ENCODE data around the gene RPA1.

RPA1 gene

DNA sequence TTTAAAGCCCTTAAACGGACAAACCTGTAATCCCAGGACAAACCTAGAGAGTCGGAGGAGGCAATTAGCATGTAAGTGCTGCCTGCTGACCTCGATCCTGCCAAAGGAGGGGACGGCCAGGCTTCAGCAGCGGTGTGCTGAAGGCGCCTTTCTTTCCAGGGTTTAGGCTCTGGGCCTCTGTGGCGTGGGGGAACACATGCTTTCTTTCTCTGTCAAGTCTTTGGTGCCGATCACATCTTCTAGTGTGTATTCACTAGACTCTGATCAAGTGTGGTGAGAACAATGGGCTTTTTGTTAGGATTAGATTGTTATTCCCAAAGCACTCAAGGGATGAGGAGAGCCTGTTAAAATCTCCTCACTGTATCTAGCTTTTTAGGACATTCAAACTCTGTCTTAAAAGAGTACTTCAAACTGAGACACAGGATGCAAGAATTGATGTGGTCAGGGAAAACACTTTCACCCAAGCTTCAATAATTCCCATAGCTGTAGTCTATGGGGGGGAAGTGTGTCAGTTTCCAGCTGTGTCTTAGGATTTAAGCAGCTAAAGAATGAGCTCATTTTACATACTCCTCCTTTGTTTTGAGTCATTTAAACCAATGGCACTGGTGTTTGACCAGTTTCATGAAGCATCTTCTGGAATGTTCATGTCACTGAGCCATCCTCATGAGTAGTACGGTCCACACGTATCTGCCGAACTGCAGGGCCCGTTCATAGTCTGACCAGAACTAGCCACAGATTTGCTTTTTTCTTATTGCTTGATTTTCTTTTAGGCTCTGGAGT is 51.2 kb downstream of the RPA1 start:
- Histone ChIP-seq H3K27ac (peak overlapping the region; percentile 79), H3K9me3 (ENCODE audit: severe bottlenecking) (no peaks in the 10 kb centered on the region), H3K27me3 (ENCODE audit: insufficient read depth, low read depth, severe bottlenecking) (no peaks in the 10 kb centered on the region), H3K36me3 (peaks cover 89% of the 10 kb centered on the region), H3K4me3 (ENCODE audit: low read depth, low read length) (no peak overlapping the region)
- DNase-seq: no peak
- no peak for TF ChIP-seq CTCF (IDR thresholded peaks at IDR 0.05; ENCODE audit: low read depth, low read length)

- H3K4me3 ChIP-seq (ENCODE audit: low read depth, low read length): no peak overlapping the region
- DNase-seq: peak; percentile 68
- H3K27ac ChIP-seq: peak overlapping the region; percentile 76
- TF ChIP-seq CTCF (IDR thresholded peaks at IDR 0.05; ENCODE audit: low read depth, low read length): peak; percentile 65
- H3K9me3 ChIP-seq (ENCODE audit: severe bottlenecking): no peaks in the 10 kb centered on the region
- peaks cover 90% of the 10 kb centered on the region for H3K36me3 ChIP-seq
- no peaks in the 10 kb centered on the region for H3K27me3 ChIP-seq (ENCODE audit: insufficient read depth, low read depth, severe bottlenecking)
These were observed 53.0 kb downstream of the RPA1 start for GRCh38 chr17:1882836-1883235.

DNA sequence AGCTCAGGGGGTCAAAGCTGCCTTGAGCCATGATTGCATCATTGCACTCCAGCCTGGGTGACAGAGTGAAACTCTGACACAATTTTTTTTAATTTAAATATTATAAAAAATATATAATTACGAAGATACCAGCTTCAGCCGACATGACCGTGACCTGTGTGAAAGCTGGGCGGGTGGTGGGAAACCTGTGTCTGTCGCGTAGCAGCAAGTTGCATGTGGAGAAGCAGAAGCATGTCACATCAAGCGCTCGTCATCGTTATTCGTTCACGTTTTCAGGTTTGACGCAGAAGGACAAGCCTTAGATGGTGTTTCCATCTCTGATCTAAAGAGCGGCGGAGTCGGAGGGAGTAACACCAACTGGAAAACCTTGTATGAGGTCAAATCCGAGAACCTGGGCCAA is 53.7 kb downstream of the RPA1 start:
- DNase-seq: no peak
- Histone ChIP-seq H3K27ac (no peak overlapping the region; the same call in 1 of the 2 replicates), H3K36me3 (peaks cover 90% of the 10 kb centered on the region), H3K9me3 (ENCODE audit: severe bottlenecking) (no peaks in the 10 kb centered on the region), H3K4me3 (ENCODE audit: low read depth, low read length) (no peak overlapping the region), H3K27me3 (ENCODE audit: insufficient read depth, low read depth, severe bottlenecking) (no peaks in the 10 kb centered on the region)
- no peak for TF ChIP-seq CTCF (IDR thresholded peaks at IDR 0.05; ENCODE audit: low read depth, low read length)

DNA sequence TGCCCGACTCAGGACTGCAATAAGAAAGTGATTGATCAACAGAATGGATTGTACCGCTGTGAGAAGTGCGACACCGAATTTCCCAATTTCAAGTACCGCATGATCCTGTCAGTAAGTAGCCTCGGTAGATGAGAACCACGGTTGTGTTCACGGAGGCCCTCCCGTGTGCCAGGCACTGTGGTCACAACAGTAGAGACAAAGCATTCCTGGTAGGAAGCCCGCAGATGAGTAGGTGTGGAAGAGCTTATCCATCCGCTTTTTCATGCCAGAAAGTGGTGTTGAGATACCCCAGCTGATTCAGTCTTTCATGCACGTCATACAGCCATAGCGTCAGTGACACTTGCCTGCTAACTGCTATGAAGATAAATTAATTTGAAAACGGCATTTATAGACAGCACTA is 58.9 kb downstream of the RPA1 start:
- peaks cover 95% of the 10 kb centered on the region for H3K36me3 ChIP-seq

GRCh38 chr17:1890758-1891450 is 61.1 kb downstream of the RPA1 start:
- Histone ChIP-seq H3K36me3 (peaks cover 88% of the 10 kb centered on the region), H3K27me3 (ENCODE audit: insufficient read depth, low read depth, severe bottlenecking) (no peaks in the 10 kb centered on the region), H3K9me3 (ENCODE audit: severe bottlenecking) (no peaks in the 10 kb centered on the region), H3K4me3 (ENCODE audit: low read depth, low read length) (no peak overlapping the region), H3K27ac (no peak overlapping the region)
- TF ChIP-seq CTCF (IDR thresholded peaks at IDR 0.05; ENCODE audit: low read depth, low read length): no peak
- no peak for DNase-seq

More for the DNA sequence above, 58.9 kb downstream of the RPA1 start:
- Histone ChIP-seq H3K4me3 (ENCODE audit: low read depth, low read length) (no peak overlapping the region), H3K9me3 (ENCODE audit: severe bottlenecking) (no peaks in the 10 kb centered on the region), H3K27ac (no peak overlapping the region), H3K27me3 (ENCODE audit: insufficient read depth, low read depth, severe bottlenecking) (no peaks in the 10 kb centered on the region)
- TF ChIP-seq CTCF (IDR thresholded peaks at IDR 0.05; ENCODE audit: low read depth, low read length): no peak
- DNase-seq: no peak
